OCI-LY7 (cell line): Measurements from ENCODE around the gene MLLT10. TPM values are rescaled to one million over a fixed set of nuclear protein-coding genes. Genes with fewer than 3 reads are reported as not detected.

Source experiments
- BruUV-seq: library from RNA; stranded (reverse); fragments of 400-500 nt; replicated peaks from 2 replicates; lab custom pipeline; 2021; lab: Mats Ljungman, UMichigan
- CTCF ChIA-PET: fragments of 300-600 bp; sonication (Branson Sonifier 250); formaldehyde crosslinking; loops from one replicate; lab custom pipeline; 2022; ENCODE audit warnings: antibody characterized with exemption; ENCODE audit not compliant: unreplicated experiment; lab: Charles Lee
- POLR2A ChIA-PET: fragments of 300-600 bp; sonication (Branson Sonifier 250); formaldehyde crosslinking; loops from one replicate; lab custom pipeline; 2022; ENCODE audit warnings: antibody characterized with exemption; lab: Charles Lee
- DNase-seq: peaks from one replicate; pipeline ENCODE4 v3.0.0-alpha.2; 2015; ENCODE audit warnings: low spot score
- H2AFZ ChIP-seq: fragments of 200-600 bp; sonication (generic), shearing (Covaris generic); 2 replicates; pipeline ENCODE4 v1.6.1; 2014; ENCODE audit warnings: mild to moderate bottlenecking, antibody characterized with exemption, low read length, moderate library complexity
- H3K27ac ChIP-seq: fragments of 200-600 bp; sonication (generic); 2 replicates; pipeline ENCODE4 v1.5.1; 2014; ENCODE audit warnings: mixed run types, low read depth, mild to moderate bottlenecking, moderate library complexity, low read length, inconsistent platforms; ENCODE audit not compliant: poor library complexity, severe bottlenecking
- H3K36me3 ChIP-seq: fragments of 200-600 bp; sonication (generic); 2 replicates; pipeline ENCODE4 v1.6.1; 2014; ENCODE audit warnings: mild to moderate bottlenecking, antibody characterized with exemption, low read length, moderate library complexity, mixed read lengths; ENCODE audit not compliant: insufficient read depth
- H3K4me1 ChIP-seq: fragments of 200-600 bp; sonication (generic); 2 replicates; pipeline ENCODE4 v1.5.1; 2014; ENCODE audit warnings: mild to moderate bottlenecking, low read length; ENCODE audit not compliant: insufficient read depth, poor library complexity, severe bottlenecking
- H3K4me2 ChIP-seq: fragments of 200-600 bp; sonication (generic); 2 replicates; pipeline ENCODE4 v1.6.1; 2014; ENCODE audit warnings: mild to moderate bottlenecking, low read length
- H3K4me3 ChIP-seq: fragments of 200-600 bp; sonication (generic); 2 replicates; pipeline ENCODE4 v1.5.1; 2014; ENCODE audit warnings: mild to moderate bottlenecking, low read depth, low read length; ENCODE audit not compliant: poor library complexity, severe bottlenecking
- H3K79me2 ChIP-seq: fragments of 200-600 bp; sonication (generic); 2 replicates; pipeline ENCODE4 v1.6.1; 2016; ENCODE audit warnings: low read depth, mild to moderate bottlenecking, low read length, moderate library complexity, mixed read lengths; ENCODE audit not compliant: insufficient read depth
- H3K9me2 ChIP-seq: fragments of 200-600 bp; sonication (generic); 2 replicates; pipeline ENCODE4 v1.6.1; 2016; ENCODE audit warnings: mild to moderate bottlenecking, low read length, mixed read lengths; ENCODE audit not compliant: insufficient read depth
- H3K9me3 ChIP-seq: fragments of 200-600 bp; sonication (generic); 2 replicates; pipeline ENCODE4 v1.6.1; 2014; ENCODE audit warnings: mild to moderate bottlenecking, mixed run types, low read length, mixed read lengths
- H4K20me1 ChIP-seq: fragments of 200-600 bp; sonication (generic); 2 replicates; pipeline ENCODE4 v1.6.1; 2014; ENCODE audit warnings: mild to moderate bottlenecking, antibody characterized with exemption, low read length, moderate library complexity, mixed read lengths; ENCODE audit not compliant: insufficient read depth
- CTCF ChIP-seq: fragments of 200-600 bp; sonication (generic); conservative IDR thresholded peaks from 2 replicates; pipeline ENCODE4 v1.5.1; 2014; ENCODE audit warnings: mild to moderate bottlenecking, antibody characterized with exemption, low read length, moderate library complexity, mixed read lengths
- EZH2phosphoT487 ChIP-seq: fragments of 200-600 bp; sonication (generic); IDR thresholded peaks from 2 replicates; pipeline ENCODE4 v1.6.1; 2018; ENCODE audit warnings: low read depth, borderline replicate concordance, mild to moderate bottlenecking, mixed run types, antibody characterized with exemption, low read length, moderate library complexity, mixed read lengths
- intact Hi-C: fragments of 100-400 bp; cut with micrococcal nuclease; formaldehyde crosslinking; loops from one replicate; pipeline ENCODE4 v1.10.0; 2022; ENCODE audit not compliant: unreplicated experiment
- total RNA-seq, 2 experiments: library from RNA; depleted of rRNA in 1 of 2; stranded (reverse); fragments of >200 nt in 1 of 2; shearing (Covaris generic) in 1 of 2; gene quantifications; 2 replicates each; pipeline ENCODE4 v1.2.3, GENCODE V29; 2014 to 2022

The MLLT10 gene
- total RNA-seq, 2 experiments from 2014 or later, result 68.4 to 74.0 TPM

GRCh38 chr10:21687266-21688008, 153.4 kb downstream of the MLLT10 start:
- POLR2A ChIA-PET, result no interaction called here
- H3K4me1 ChIP-seq, result no peaks in the 10 kb centered on the region
- H3K4me2 ChIP-seq, result no peak overlapping the region
- no peak overlapping the region for H3K4me3 ChIP-seq
- no peak overlapping the region for H2AFZ ChIP-seq
- no peaks in the 10 kb centered on the region for H3K9me3 ChIP-seq
- CTCF ChIA-PET, result no interaction called here
- peaks cover 37% of the 10 kb centered on the region for H3K36me3 ChIP-seq
- no peak overlapping the region for H3K27ac ChIP-seq
- H3K9me2 ChIP-seq, result no peaks in the 10 kb centered on the region
- no peaks in the 10 kb centered on the region for H4K20me1 ChIP-seq
- no peak for DNase-seq
- intact Hi-C loops, result no loop called here
- no peak for TF ChIP-seq EZH2phosphoT487
- no peak for TF ChIP-seq CTCF
- H3K79me2 ChIP-seq, result no peaks in the 10 kb centered on the region
- no TSS peak for BruUV-seq

- Histone ChIP-seq H3K27ac (no peak overlapping the region), H3K4me3 (no peak overlapping the region), H3K79me2 (no peaks in the 10 kb centered on the region), H3K9me3 (no peaks in the 10 kb centered on the region), H4K20me1 (no peaks in the 10 kb centered on the region), H2AFZ (no peak overlapping the region), H3K36me3 (peaks cover 42% of the 10 kb centered on the region), H3K4me1 (no peaks in the 10 kb centered on the region), H3K9me2 (no peaks in the 10 kb centered on the region), H3K4me2 (no peak overlapping the region)
- ChIA-PET CTCF (no interaction called here), POLR2A (no interaction called here)
- intact Hi-C loops, result no loop called here
- no peak for TF ChIP-seq CTCF
- no peak for TF ChIP-seq EZH2phosphoT487
- DNase-seq, result no peak
- BruUV-seq, result no TSS peak
Observed at GRCh38 chr10:21688009-21688332, 153.9 kb downstream of the MLLT10 start.

- ChIA-PET POLR2A (interaction anchor here (0.6 to 1.0 kb wide), 6 partner anchors 11 to 1112 kb away, joined by 3 to 7 read pairs (median 4); no protein-coding TSS in a partner anchor), CTCF (interaction anchor here (0.7 kb wide), 1 partner anchor 10 kb away, joined by 3 read pairs; no protein-coding TSS in a partner anchor)
- Histone ChIP-seq H4K20me1 (no peaks in the 10 kb centered on the region), H3K9me3 (no peaks in the 10 kb centered on the region), H2AFZ (no peak overlapping the region), H3K4me3 (no peak overlapping the region), H3K4me2 (no peak overlapping the region), H3K79me2 (no peaks in the 10 kb centered on the region), H3K27ac (no peak overlapping the region), H3K9me2 (no peaks in the 10 kb centered on the region), H3K4me1 (no peaks in the 10 kb centered on the region), H3K36me3 (peaks cover 51% of the 10 kb centered on the region)
- intact Hi-C loops, result no loop called here
- TF ChIP-seq CTCF (no peak), EZH2phosphoT487 (no peak)
- no TSS peak for BruUV-seq
- DNase-seq, result no peak
Observed at GRCh38 chr10:21688870-21689269, 154.8 kb downstream of the MLLT10 start.
